Vagina (tissue), 2 donors: Measurements from ENCODE around the gene MNS1.

Source experiments
- POLR2A ChIP-seq, 2 donors: fragments of 450-650 bp; IDR thresholded peaks; one replicate each; pipeline ENCODE4 v1.6.1; 2017; ENCODE audit warnings: antibody characterized with exemption in 2 of 2, mild to moderate bottlenecking in 2 of 2, moderate library complexity in 2 of 2
- TF ChIP-seq, protein P1 (sequence below), 3 experiments: fragments of 450-650 bp in 2 of 3; fragments of 200-600 bp in 1 of 3; sonication (generic) in 1 of 3; IDR thresholded peaks; one replicate each; pipeline ENCODE4 v1.5.1; 2017 to 2019; ENCODE audit warnings: antibody characterized with exemption in 3 of 3, mild to moderate bottlenecking in 2 of 3, moderate library complexity in 2 of 3

DNA sequence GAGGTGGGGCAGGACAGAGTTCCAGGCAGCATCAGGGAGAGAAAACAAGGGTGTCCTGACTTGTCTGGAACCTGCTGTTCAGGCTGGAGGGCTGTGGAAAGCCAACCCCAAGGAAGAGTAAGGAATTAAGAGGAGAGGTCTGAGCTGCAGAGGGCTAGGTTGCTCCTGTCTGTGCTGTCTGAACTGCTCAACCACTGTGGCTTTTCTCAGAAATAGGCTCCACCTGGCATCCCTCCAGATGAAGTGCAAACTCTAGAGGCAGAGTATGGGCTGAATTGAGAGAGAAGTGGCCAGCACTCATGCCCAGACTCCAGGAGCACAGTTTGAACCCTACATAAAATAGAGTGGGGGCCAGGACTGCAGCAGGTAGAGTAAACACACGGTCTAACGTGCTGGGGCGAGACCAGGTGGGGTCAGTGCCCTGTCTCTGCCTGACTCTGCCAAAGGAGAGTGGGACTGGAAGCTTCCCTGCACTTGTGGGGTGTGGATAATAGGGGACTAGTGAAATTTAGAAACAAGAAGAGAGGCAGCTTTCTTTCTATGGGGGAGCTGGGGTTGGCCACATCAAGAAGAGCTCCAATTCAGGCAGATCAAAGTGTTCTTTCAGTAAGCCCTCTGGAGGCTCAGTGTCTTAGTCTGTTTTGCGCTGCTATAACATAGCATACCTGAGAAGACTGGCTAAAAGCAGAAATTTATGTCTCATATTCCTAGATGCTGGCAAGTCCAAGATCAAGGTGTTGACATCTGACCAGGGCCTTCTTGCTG lies 28.0 kb upstream of the MNS1 start:
- TF ChIP-seq, protein P1, sequence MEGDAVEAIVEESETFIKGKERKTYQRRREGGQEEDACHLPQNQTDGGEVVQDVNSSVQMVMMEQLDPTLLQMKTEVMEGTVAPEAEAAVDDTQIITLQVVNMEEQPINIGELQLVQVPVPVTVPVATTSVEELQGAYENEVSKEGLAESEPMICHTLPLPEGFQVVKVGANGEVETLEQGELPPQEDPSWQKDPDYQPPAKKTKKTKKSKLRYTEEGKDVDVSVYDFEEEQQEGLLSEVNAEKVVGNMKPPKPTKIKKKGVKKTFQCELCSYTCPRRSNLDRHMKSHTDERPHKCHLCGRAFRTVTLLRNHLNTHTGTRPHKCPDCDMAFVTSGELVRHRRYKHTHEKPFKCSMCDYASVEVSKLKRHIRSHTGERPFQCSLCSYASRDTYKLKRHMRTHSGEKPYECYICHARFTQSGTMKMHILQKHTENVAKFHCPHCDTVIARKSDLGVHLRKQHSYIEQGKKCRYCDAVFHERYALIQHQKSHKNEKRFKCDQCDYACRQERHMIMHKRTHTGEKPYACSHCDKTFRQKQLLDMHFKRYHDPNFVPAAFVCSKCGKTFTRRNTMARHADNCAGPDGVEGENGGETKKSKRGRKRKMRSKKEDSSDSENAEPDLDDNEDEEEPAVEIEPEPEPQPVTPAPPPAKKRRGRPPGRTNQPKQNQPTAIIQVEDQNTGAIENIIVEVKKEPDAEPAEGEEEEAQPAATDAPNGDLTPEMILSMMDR (IDR thresholded peaks at IDR 0.05): no peak
- TF ChIP-seq POLR2A (IDR thresholded peaks at IDR 0.05): no peak
